Endothelial cell of umbilical vein (primary cell): ENCODE results near the gene CPSF4.

Experiments
- EZH2 ChIP-seq: IDR thresholded peaks from 2 replicates; pipeline ENCODE4 v1.6.1; 2012; ENCODE audit warnings: borderline replicate concordance, low read depth, mild to moderate bottlenecking, moderate library complexity, low read length, inconsistent platforms; ENCODE audit not compliant: severe bottlenecking
- FOS ChIP-seq: IDR thresholded peaks from 2 replicates; pipeline ENCODE4 v1.6.1; 2011; ENCODE audit warnings: mild to moderate bottlenecking, low read length, moderate library complexity, borderline replicate concordance; ENCODE audit not compliant: insufficient read depth
- GATA2 ChIP-seq: IDR thresholded peaks from 2 replicates; pipeline ENCODE4 v1.7.0; 2011; ENCODE audit warnings: low read depth, mild to moderate bottlenecking, moderate library complexity, mixed read lengths, low read length; ENCODE audit not compliant: insufficient read length, insufficient read depth
- JUN ChIP-seq: IDR thresholded peaks from 2 replicates; pipeline ENCODE4 v1.6.1; 2011; ENCODE audit warnings: borderline replicate concordance, low read depth; ENCODE audit not compliant: insufficient read length, insufficient read depth
- MYC ChIP-seq: IDR thresholded peaks from one replicate; pipeline ENCODE4 v1.6.1; 2011; ENCODE audit warnings: mild to moderate bottlenecking, low read depth, low read length
- POLR2A ChIP-seq: IDR thresholded peaks from 2 replicates; pipeline ENCODE4 v1.6.1; 2012; ENCODE audit warnings: low read depth, mild to moderate bottlenecking, control low read depth, low read length
- POLR2AphosphoS5 ChIP-seq: IDR thresholded peaks from 2 replicates; pipeline ENCODE4 v1.6.1; 2012; ENCODE audit warnings: low read depth, mild to moderate bottlenecking, control low read depth, low read length, moderate library complexity; ENCODE audit not compliant: insufficient read depth
- TF ChIP-seq, protein P1 (sequence below), 2 donors: IDR thresholded peaks; 1 replicate in 1 of 2; 2 replicates in 1 of 2; pipeline ENCODE4 v1.5.1; 2011; ENCODE audit warnings: low read length in 2 of 2, mild to moderate bottlenecking in 2 of 2, moderate library complexity in 2 of 2, control low read depth in 1 of 2, inconsistent platforms in 1 of 2, low read depth in 1 of 2; ENCODE audit not compliant: insufficient read depth in 1 of 2; ENCODE audit errors: extremely low read depth in 1 of 2
- TF ChIP-seq, protein P2 (sequence below): IDR thresholded peaks from 2 replicates; pipeline ENCODE4 v1.6.1; 2011; ENCODE audit not compliant: insufficient read depth, insufficient read length

DNA sequence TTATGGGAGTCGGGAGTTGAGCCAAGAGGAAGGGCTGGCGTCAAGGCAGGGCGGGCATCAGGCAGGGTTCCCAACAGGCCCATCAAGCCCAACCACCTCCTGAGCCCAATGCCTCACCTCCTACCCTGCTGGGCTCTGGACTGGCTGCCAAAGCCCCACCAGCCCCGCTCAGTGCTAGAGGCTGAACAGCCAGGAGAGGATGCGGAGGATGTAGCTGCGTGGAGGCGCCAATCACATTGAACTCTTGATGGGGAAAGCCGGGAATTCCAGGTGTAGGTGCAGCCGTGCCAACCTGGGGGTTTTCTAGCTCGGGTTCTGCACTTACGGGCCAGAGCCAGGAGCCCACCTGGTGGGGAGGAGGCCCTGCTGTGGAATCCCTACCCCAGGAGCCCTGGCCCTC, 14.4 kb downstream of the CPSF4 start:
- TF ChIP-seq, protein P1, sequence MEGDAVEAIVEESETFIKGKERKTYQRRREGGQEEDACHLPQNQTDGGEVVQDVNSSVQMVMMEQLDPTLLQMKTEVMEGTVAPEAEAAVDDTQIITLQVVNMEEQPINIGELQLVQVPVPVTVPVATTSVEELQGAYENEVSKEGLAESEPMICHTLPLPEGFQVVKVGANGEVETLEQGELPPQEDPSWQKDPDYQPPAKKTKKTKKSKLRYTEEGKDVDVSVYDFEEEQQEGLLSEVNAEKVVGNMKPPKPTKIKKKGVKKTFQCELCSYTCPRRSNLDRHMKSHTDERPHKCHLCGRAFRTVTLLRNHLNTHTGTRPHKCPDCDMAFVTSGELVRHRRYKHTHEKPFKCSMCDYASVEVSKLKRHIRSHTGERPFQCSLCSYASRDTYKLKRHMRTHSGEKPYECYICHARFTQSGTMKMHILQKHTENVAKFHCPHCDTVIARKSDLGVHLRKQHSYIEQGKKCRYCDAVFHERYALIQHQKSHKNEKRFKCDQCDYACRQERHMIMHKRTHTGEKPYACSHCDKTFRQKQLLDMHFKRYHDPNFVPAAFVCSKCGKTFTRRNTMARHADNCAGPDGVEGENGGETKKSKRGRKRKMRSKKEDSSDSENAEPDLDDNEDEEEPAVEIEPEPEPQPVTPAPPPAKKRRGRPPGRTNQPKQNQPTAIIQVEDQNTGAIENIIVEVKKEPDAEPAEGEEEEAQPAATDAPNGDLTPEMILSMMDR (IDR thresholded peaks at IDR 0.05; ENCODE audit: extremely low read depth in 1 of 2, insufficient read depth in 1 of 2, low read depth in 1 of 2, low read length in 2 of 2), result no peak
- TF ChIP-seq EZH2, result no peak
- TF ChIP-seq POLR2A, result no peak
- TF ChIP-seq, protein P2, sequence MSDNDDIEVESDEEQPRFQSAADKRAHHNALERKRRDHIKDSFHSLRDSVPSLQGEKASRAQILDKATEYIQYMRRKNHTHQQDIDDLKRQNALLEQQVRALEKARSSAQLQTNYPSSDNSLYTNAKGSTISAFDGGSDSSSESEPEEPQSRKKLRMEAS, result no peak
- TF ChIP-seq FOS, result no peak
- TF ChIP-seq JUN, result no peak
- no peak for TF ChIP-seq POLR2AphosphoS5
- TF ChIP-seq GATA2, result no peak
- no peak for TF ChIP-seq MYC
